GM23338 (cell line): ENCODE results near the gene CFAP410. TPM values are rescaled to one million over a fixed set of nuclear protein-coding genes. Genes with fewer than 3 reads are reported as not detected.

Experiments used
- ATAC-seq: fragments of 200-7000 bp; cut with Tn5 transposase; 3 replicates; pipeline ENCODE4 v1.9.1; 2020
- DNase-seq: peaks from one replicate; pipeline ENCODE4 v3.0.0-alpha.2; 2015; ENCODE audit warnings: low spot score
- H2AFZ ChIP-seq: fragments of 200-600 bp; sonication (generic); 2 replicates; pipeline ENCODE4 v1.8.0; 2016; ENCODE audit warnings: antibody characterized with exemption, mild to moderate bottlenecking, moderate library complexity
- H3F3A ChIP-seq: fragments of 200-600 bp; sonication (generic); replicated peaks from 2 replicates; pipeline ENCODE4 v1.8.0; 2017; ENCODE audit warnings: antibody characterized with exemption, mixed run types, low read depth
- H3K27ac ChIP-seq: fragments of 200-600 bp; sonication (generic); 2 replicates; pipeline ENCODE4 v1.6.1; 2016; ENCODE audit warnings: low read depth
- H3K27me3 ChIP-seq: fragments of 200-600 bp; sonication (generic); 2 replicates; pipeline ENCODE4 v1.8.0; 2016; ENCODE audit warnings: mild to moderate bottlenecking, mixed run types, moderate library complexity; ENCODE audit not compliant: insufficient read depth
- H3K36me3 ChIP-seq: fragments of 200-600 bp; sonication (generic); 2 replicates; pipeline ENCODE4 v1.8.0; 2016; ENCODE audit warnings: mild to moderate bottlenecking; ENCODE audit not compliant: insufficient read depth
- H3K4me1 ChIP-seq: fragments of 200-600 bp; sonication (generic); 2 replicates; pipeline ENCODE4 v1.8.0; 2016; ENCODE audit warnings: mild to moderate bottlenecking, moderate library complexity; ENCODE audit not compliant: insufficient read depth
- H3K4me2 ChIP-seq: fragments of 200-600 bp; sonication (generic); 2 replicates; pipeline ENCODE4 v1.7.1; 2017; ENCODE audit warnings: mixed run types
- H3K4me3 ChIP-seq: fragments of 200-600 bp; sonication (generic); 2 replicates; pipeline ENCODE4 v1.6.1; 2016; ENCODE audit warnings: mixed run types
- H3K79me2 ChIP-seq: fragments of 200-600 bp; sonication (generic); replicated peaks from 2 replicates; pipeline ENCODE4 v1.8.0; 2017; ENCODE audit warnings: mild to moderate bottlenecking; ENCODE audit not compliant: insufficient read depth
- H3K9me2 ChIP-seq: fragments of 200-600 bp; sonication (generic); 2 replicates; pipeline ENCODE4 v1.8.0; 2017; ENCODE audit not compliant: insufficient read depth
- H4K20me1 ChIP-seq: fragments of 200-600 bp; sonication (generic); replicated peaks from 2 replicates; pipeline ENCODE4 v1.8.0; 2017; ENCODE audit warnings: mild to moderate bottlenecking; ENCODE audit not compliant: insufficient read depth
- H3K27ac Mint-ChIP-seq: 2 replicates; pipeline ENCODE4 v1.8.0; 2020; ENCODE audit warnings: inconsistent platforms, mild to moderate bottlenecking, moderate library complexity, mixed read lengths
- H3K27me3 Mint-ChIP-seq: 3 replicates; pipeline ENCODE4 v1.8.0; 2022; ENCODE audit warnings: low read depth, mild to moderate bottlenecking, moderate library complexity, mixed read lengths, inconsistent platforms; ENCODE audit not compliant: insufficient read depth, poor library complexity
- H3K36me3 Mint-ChIP-seq: 3 replicates; pipeline ENCODE4 v1.8.0; 2021; ENCODE audit warnings: low read depth, mild to moderate bottlenecking, inconsistent platforms, moderate library complexity, mixed read lengths
- H3K4me1 Mint-ChIP-seq: 3 replicates; pipeline ENCODE4 v1.8.0; 2020; ENCODE audit warnings: mild to moderate bottlenecking, inconsistent platforms, mixed read lengths
- H3K4me3 Mint-ChIP-seq: 3 replicates; pipeline ENCODE4 v1.8.0; 2021; ENCODE audit warnings: moderate library complexity, mild to moderate bottlenecking, inconsistent platforms, mixed read lengths
- H3K9me3 Mint-ChIP-seq: 3 replicates; pipeline ENCODE4 v1.8.0; 2020; ENCODE audit warnings: moderate library complexity, mild to moderate bottlenecking, inconsistent platforms, mixed read lengths
- CREB1 ChIP-seq: fragments of 250-450 bp; sonication (Bioruptor Pico); IDR thresholded peaks from 2 replicates; pipeline ENCODE4 v1.5.0; 2020; ENCODE audit warnings: low read depth, mild to moderate bottlenecking, moderate library complexity
- CTCF ChIP-seq, 2 experiments: fragments of 200-600 bp in 1 of 2; sonication (generic) in 1 of 2; conservative IDR thresholded peaks; 2 replicates each; pipeline versions ENCODE4 v1.5.1 to v1.6.1; 2016 to 2017; ENCODE audit warnings: antibody characterized with exemption in 2 of 2, low read depth in 2 of 2, mild to moderate bottlenecking in 2 of 2, moderate library complexity in 1 of 2
- EZH2 ChIP-seq: fragments of 200-600 bp; sonication (generic); IDR thresholded peaks from one replicate; pipeline ENCODE4 v1.8.0; 2017; ENCODE audit warnings: antibody characterized with exemption, mild to moderate bottlenecking, low read depth; ENCODE audit not compliant: unreplicated experiment
- EZH2phosphoT487 ChIP-seq: fragments of 200-600 bp; sonication (generic); IDR thresholded peaks from one replicate; pipeline ENCODE4 v1.8.1; 2018; ENCODE audit warnings: antibody characterized with exemption; ENCODE audit not compliant: unreplicated experiment
- JUNB ChIP-seq: IDR thresholded peaks from one replicate; pipeline ENCODE4 v1.6.1; 2016; ENCODE audit warnings: antibody characterized with exemption; ENCODE audit not compliant: unreplicated experiment
- NANOG ChIP-seq: IDR thresholded peaks from 2 replicates; pipeline ENCODE4 v1.6.1; 2016; ENCODE audit warnings: antibody characterized with exemption, borderline replicate concordance
- POLR2AphosphoS5 ChIP-seq: IDR thresholded peaks from 2 replicates; pipeline ENCODE4 v1.6.1; 2016; ENCODE audit warnings: antibody characterized with exemption, low read depth
- STAT1 ChIP-seq: IDR thresholded peaks from one replicate; pipeline ENCODE4 v1.6.1; 2016; ENCODE audit warnings: antibody characterized with exemption; ENCODE audit not compliant: unreplicated experiment
- ZNF114 ChIP-seq: fragments of 250-450 bp; sonication (Bioruptor Pico); IDR thresholded peaks from 2 replicates; pipeline ENCODE4 v1.5.0; 2020; ENCODE audit warnings: mild to moderate bottlenecking, moderate library complexity
- ZNF331 ChIP-seq: fragments of 250-450 bp; sonication (Bioruptor Pico); IDR thresholded peaks from 2 replicates; pipeline ENCODE4 v1.5.0; 2020; ENCODE audit warnings: low read depth, mild to moderate bottlenecking, moderate library complexity
- polyA plus RNA-seq: library from polyadenylated mRNA; unstranded; fragments of >200 nt; fragmentation: Nextera tagmentation; extraction: Ambion mirVana; gene quantifications from 2 replicates; pipeline ENCODE4 v1.2.1, GENCODE V29; 2016
- total RNA-seq: library from RNA; depleted of rRNA; stranded (reverse); fragments of >200 nt; shearing (Covaris generic); gene quantifications from 2 replicates; pipeline ENCODE4 v1.2.3, GENCODE V29; 2014
- TF ChIP-seq, protein P1 (sequence below): IDR thresholded peaks from one replicate; pipeline ENCODE4 v1.6.1; 2018; ENCODE audit warnings: antibody characterized with exemption; ENCODE audit not compliant: unreplicated experiment

The CFAP410 gene
- total and polyA plus RNA-seq, 2 experiments from 2014 or later: 11.0 to 24.0 TPM

DNA sequence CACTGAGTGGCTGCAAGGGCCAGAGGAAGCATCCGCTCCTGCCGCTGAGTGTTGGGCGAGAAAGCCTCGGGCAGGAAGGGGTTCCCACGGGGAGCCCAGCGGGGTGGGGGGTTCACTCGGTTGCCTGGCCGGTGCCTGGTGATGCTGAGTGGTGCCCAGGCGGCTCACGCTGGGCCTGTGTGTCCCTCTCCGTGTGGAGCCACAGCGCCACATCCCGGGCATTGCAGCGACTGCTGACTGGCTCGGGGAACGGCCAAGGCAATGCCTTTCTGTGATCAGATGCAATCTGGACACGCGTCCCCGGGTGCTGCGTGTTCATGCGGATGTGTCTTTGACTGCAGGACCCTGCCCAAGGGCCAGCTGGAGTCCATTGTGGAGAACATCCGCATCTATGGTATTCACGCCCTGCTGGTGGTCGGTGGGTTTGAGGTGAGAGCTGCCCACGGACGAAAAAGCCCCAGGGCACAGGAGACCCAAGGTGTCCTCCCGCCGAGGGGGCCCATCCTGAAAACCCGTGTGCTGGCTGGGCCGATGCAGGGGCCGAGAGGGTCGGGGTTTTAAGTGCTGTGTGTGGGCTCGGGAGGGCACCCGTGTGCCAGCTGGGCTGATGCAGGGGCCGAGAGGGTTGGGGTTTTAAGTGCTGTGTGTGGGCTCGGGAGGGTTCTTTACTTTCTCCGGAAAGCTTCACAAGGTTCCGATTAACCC is 16.4 kb downstream of the CFAP410 start:
- 0 out of 4 replicates have a peak, but pooled peaks of 1 of the 2 experiments have one; percentile 4 for TF ChIP-seq CTCF (conservative IDR thresholded peaks at IDR 0.05; ENCODE audit: low read depth in 2 of 2)
- TF ChIP-seq POLR2AphosphoS5: no peak
- H3K36me3 Mint-ChIP-seq: peaks cover 3% of the 10 kb centered on the region; the same call in 1 of the 3 replicates
- no peak overlapping the region for H3K4me3 Mint-ChIP-seq
- Histone ChIP-seq H3F3A (no peaks in the 10 kb centered on the region), H3K36me3 (no peaks in the 10 kb centered on the region), H3K4me2 (no peak overlapping the region), H3K27me3 (no peaks in the 10 kb centered on the region), H3K27ac (no peak overlapping the region), H3K4me3 (no peak overlapping the region), H4K20me1 (no peaks in the 10 kb centered on the region), H3K9me2 (no peaks in the 10 kb centered on the region), H3K79me2 (no peaks in the 10 kb centered on the region), H3K4me1 (no peaks in the 10 kb centered on the region), H2AFZ (no peak overlapping the region)
- ATAC-seq (no peak), DNase-seq (no peak)
- H3K27me3 Mint-ChIP-seq: peaks cover 10% of the 10 kb centered on the region
- H3K9me3 Mint-ChIP-seq: no peaks in the 10 kb centered on the region
- H3K27ac Mint-ChIP-seq: no peak overlapping the region
- H3K4me1 Mint-ChIP-seq: no peaks in the 10 kb centered on the region

DNA sequence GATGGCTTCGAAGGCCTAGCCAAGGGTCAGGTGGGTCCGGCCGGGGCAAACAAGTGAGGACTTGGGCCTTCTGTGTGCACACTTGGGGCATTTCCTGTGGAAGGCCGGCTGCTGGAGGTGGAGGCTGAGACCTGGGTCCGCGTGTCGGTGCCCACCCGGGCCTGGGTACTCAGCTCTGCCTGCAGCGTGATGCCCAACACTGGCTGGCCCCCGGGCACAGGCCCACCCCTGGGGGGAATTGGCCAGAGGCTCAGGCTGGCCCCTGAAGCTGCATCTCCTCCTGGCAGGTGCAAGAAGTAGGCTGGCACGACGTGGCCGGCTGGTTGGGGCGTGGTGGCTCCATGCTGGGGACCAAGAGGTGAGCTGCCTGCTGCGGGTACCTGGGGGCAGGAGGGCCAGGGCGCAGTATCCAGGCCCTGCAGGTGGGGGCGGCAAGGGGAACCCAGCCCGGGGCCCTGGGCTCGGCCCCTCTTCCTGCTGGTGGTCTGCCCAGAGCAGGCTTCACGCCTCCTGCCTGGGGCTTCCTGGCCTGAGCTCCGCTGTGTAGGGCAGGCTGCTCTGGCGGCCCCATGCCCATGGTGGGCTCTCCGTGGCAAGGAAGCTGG is 17.2 kb downstream of the CFAP410 start:
- Mint-ChIP-seq H3K4me1 (no peaks in the 10 kb centered on the region), H3K9me3 (no peaks in the 10 kb centered on the region), H3K36me3 (peaks cover 3% of the 10 kb centered on the region; the same call in 1 of the 3 replicates), H3K4me3 (no peak overlapping the region), H3K27me3 (peaks cover 11% of the 10 kb centered on the region), H3K27ac (no peak overlapping the region)
- H4K20me1 ChIP-seq: no peaks in the 10 kb centered on the region
- H3K9me2 ChIP-seq: no peaks in the 10 kb centered on the region
- H3F3A ChIP-seq: no peaks in the 10 kb centered on the region
- peak; percentile 39 for ATAC-seq
- H2AFZ ChIP-seq: no peak overlapping the region
- no peaks in the 10 kb centered on the region for H3K79me2 ChIP-seq
- H3K27me3 ChIP-seq: no peaks in the 10 kb centered on the region
- H3K4me3 ChIP-seq: no peak overlapping the region
- H3K36me3 ChIP-seq: no peaks in the 10 kb centered on the region
- no peaks in the 10 kb centered on the region for H3K4me1 ChIP-seq
- H3K4me2 ChIP-seq: no peak overlapping the region
- DNase-seq: no peak
- no peak overlapping the region for H3K27ac ChIP-seq
- TF ChIP-seq STAT1 (no peak), POLR2AphosphoS5 (no peak), EZH2 (no peak), CREB1 (no peak), JUNB (no peak), ZNF331 (CRISPR knock-in tag) (no peak), ZNF114 (CRISPR knock-in tag) (no peak), NANOG (no peak), EZH2phosphoT487 (no peak), CTCF (conservative IDR thresholded peaks at IDR 0.05; ENCODE audit: low read depth in 2 of 2) (no peak)
- TF ChIP-seq, protein P1, sequence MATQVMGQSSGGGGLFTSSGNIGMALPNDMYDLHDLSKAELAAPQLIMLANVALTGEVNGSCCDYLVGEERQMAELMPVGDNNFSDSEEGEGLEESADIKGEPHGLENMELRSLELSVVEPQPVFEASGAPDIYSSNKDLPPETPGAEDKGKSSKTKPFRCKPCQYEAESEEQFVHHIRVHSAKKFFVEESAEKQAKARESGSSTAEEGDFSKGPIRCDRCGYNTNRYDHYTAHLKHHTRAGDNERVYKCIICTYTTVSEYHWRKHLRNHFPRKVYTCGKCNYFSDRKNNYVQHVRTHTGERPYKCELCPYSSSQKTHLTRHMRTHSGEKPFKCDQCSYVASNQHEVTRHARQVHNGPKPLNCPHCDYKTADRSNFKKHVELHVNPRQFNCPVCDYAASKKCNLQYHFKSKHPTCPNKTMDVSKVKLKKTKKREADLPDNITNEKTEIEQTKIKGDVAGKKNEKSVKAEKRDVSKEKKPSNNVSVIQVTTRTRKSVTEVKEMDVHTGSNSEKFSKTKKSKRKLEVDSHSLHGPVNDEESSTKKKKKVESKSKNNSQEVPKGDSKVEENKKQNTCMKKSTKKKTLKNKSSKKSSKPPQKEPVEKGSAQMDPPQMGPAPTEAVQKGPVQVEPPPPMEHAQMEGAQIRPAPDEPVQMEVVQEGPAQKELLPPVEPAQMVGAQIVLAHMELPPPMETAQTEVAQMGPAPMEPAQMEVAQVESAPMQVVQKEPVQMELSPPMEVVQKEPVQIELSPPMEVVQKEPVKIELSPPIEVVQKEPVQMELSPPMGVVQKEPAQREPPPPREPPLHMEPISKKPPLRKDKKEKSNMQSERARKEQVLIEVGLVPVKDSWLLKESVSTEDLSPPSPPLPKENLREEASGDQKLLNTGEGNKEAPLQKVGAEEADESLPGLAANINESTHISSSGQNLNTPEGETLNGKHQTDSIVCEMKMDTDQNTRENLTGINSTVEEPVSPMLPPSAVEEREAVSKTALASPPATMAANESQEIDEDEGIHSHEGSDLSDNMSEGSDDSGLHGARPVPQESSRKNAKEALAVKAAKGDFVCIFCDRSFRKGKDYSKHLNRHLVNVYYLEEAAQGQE: no peak
